Measurements from ENCODE around the gene LDLRAD4.

- TF ChIP-seq CTCF (IDR thresholded peaks at IDR 0.05) (no peak), POLR2AphosphoS5 (IDR thresholded peaks at IDR 0.05) (no peak)
Measured at GRCh38 chr18:13500227-13500865, 281.8 kb downstream of the LDLRAD4 start.
